ENCODE data around the gene MRTFB. TPM values are rescaled to one million over a fixed set of nuclear protein-coding genes. Genes with fewer than 3 reads are reported as not detected.

Gene MRTFB
- total RNA-seq, 3 donors from 2014 or later (not counting 1 experiment from before 2014, with no cell fraction given): 12.8 to 22.8 (median 19.6) TPM

DNA sequence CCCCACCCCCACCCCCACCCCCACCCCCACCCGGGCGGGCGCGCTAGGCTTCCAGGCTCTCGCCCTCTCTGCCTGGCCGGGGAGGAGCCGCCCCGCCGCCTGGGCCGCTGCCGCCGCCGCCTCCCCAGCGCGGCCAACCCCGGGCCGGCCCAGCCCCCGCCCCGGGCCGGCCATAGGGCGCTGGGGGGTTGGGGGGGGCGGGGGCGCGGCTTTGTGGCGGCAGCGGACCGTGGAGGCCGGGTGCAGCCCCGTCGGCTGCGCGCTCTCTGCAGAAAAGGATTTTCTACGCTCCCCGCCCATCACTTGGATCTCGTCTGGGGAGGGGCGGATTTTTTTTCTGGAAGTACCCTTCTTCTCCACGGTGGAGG lies 230.9 kb downstream of the MRTFB start:
- DNase-seq (peak in 1 of 2 donors; percentile 40), ATAC-seq (peak; percentile 46 to 78 (median 73))
- intact Hi-C loops (cut with micrococcal nuclease): no loop called here
- TF ChIP-seq, protein P1, sequence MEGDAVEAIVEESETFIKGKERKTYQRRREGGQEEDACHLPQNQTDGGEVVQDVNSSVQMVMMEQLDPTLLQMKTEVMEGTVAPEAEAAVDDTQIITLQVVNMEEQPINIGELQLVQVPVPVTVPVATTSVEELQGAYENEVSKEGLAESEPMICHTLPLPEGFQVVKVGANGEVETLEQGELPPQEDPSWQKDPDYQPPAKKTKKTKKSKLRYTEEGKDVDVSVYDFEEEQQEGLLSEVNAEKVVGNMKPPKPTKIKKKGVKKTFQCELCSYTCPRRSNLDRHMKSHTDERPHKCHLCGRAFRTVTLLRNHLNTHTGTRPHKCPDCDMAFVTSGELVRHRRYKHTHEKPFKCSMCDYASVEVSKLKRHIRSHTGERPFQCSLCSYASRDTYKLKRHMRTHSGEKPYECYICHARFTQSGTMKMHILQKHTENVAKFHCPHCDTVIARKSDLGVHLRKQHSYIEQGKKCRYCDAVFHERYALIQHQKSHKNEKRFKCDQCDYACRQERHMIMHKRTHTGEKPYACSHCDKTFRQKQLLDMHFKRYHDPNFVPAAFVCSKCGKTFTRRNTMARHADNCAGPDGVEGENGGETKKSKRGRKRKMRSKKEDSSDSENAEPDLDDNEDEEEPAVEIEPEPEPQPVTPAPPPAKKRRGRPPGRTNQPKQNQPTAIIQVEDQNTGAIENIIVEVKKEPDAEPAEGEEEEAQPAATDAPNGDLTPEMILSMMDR (IDR thresholded peaks at IDR 0.05): no peak
- H3K27me3 ChIP-seq (ENCODE audit: control insufficient read depth, insufficient read depth, low read length): peaks cover 18% of the 10 kb centered on the region
- Mint-ChIP-seq H3K4me1 (peaks cover 8 to 20% of the 10 kb centered on the region in 2 donors), H3K9me3 (no peaks in the 10 kb centered on the region), H3K4me3 (peak overlapping the region; percentile 72), H3K36me3 (no peaks in the 10 kb centered on the region), H3K27ac (no peak overlapping the region), H3K27me3 (ENCODE audit: low read depth in 2 of 2) (peaks cover 16 to 35% of the 10 kb centered on the region in 2 donors)
- no peak overlapping the region for H3K27ac ChIP-seq (ENCODE audit: low read length)
- WGBS (ENCODE audit: insufficient coverage): under 1% methylated on average over 34 of the region's 37 CpGs
- no peaks in the 10 kb centered on the region for H3K36me3 ChIP-seq (ENCODE audit: control insufficient read depth, insufficient read depth, low read length)
- H3K9me3 ChIP-seq (ENCODE audit: control insufficient read depth, insufficient read depth, low read length): no peaks in the 10 kb centered on the region
- peak overlapping the region; percentile 40 for H3K4me3 ChIP-seq (ENCODE audit: low read length)
- H3K4me1 ChIP-seq (ENCODE audit: control insufficient read depth, insufficient read depth, low read length): peaks cover 28% of the 10 kb centered on the region

DNA sequence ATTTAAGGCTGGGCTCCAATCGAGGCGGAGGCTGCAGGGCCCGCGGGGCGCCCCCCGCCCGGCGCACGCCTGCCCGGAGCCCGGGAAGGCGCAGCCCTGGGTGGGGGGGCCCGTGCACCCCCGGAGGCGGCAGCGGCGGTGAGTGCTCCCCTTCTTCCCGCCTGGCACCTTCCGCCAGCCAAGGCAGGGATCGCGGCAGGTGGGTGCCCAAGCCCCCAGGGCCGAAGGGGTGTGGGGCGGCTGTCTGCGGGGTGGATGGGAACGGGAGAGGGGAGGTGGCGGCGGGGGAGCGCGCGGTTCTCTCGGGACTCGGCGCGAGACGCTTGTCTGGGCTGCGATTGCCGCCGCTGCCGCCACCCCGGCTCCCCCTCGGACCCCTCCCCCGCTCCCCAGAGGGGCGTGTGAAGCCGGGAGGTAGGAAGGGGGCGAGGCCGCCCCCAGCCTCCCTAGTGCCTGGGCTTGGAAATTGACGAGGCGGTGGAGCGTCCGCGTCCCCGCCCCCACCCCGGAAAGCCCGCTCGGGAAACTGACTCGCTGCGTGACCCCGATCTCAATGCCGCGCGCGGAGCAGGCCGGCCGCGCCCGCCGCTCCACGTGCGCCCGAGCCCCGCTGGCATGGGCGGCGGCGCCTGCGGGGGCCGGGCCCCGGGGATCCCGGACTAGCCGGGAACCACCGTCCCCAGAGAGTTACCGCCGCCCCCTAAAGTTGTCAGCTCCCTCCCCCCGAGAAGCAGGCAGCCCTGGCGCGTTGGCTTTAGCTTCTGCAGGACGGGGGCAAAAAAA lies 231.5 kb downstream of the MRTFB start:
- H3K4me1 ChIP-seq (ENCODE audit: control insufficient read depth, insufficient read depth, low read length): peaks cover 28% of the 10 kb centered on the region
- TF ChIP-seq, protein P1 (IDR thresholded peaks at IDR 0.05): no peak
- peak in 1 of 2 donors; percentile 39 for DNase-seq
- WGBS (ENCODE audit: insufficient coverage): under 1% methylated on average over 86 of the region's 86 CpGs
- peaks cover 18% of the 10 kb centered on the region for H3K27me3 ChIP-seq (ENCODE audit: control insufficient read depth, insufficient read depth, low read length)
- intact Hi-C loops (cut with micrococcal nuclease): no loop called here
- H3K4me1 Mint-ChIP-seq: peaks cover 8 to 20% of the 10 kb centered on the region in 2 donors
- no peak overlapping the region for H3K27ac Mint-ChIP-seq
- no peaks in the 10 kb centered on the region for H3K36me3 ChIP-seq (ENCODE audit: control insufficient read depth, insufficient read depth, low read length)
- peak in 2 of 3 donors; percentile 44 to 49 for ATAC-seq
- H3K27me3 Mint-ChIP-seq (ENCODE audit: low read depth in 2 of 2): peaks cover 16 to 35% of the 10 kb centered on the region in 2 donors
- no peaks in the 10 kb centered on the region for H3K36me3 Mint-ChIP-seq
- H3K9me3 ChIP-seq (ENCODE audit: control insufficient read depth, insufficient read depth, low read length): no peaks in the 10 kb centered on the region
- H3K4me3 ChIP-seq (ENCODE audit: low read length): peak overlapping the region; percentile 40
- H3K4me3 Mint-ChIP-seq: peak overlapping the region; percentile 78
- H3K9me3 Mint-ChIP-seq: no peaks in the 10 kb centered on the region
- H3K27ac ChIP-seq (ENCODE audit: low read length): no peak overlapping the region

DNA sequence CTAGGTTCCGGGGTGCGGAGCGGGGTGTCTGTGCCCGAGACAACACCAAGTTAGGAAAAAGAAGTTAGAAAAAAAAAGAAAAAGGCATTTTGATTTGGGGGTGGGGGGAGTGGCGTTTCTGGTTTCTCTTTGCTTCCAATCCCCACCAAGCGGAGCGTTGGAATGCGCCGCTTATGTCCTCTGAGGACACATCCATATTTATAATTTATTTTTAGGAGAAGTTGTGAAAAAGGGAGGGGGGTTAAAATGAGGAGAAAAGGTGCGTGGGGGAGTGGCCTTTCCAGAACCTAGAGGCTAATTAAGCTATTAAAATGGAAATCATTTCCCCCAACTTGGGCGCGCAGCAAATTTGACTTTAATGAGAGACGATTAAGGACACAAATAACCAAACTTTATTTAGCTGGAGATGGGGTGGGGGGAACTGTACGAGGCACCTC lies 232.1 kb downstream of the MRTFB start:
- peaks cover 18% of the 10 kb centered on the region for H3K27me3 ChIP-seq (ENCODE audit: control insufficient read depth, insufficient read depth, low read length)
- ATAC-seq: no peak
- TF ChIP-seq, protein P1 (IDR thresholded peaks at IDR 0.05): no peak
- no peak overlapping the region for H3K27ac ChIP-seq (ENCODE audit: low read length)
- Mint-ChIP-seq H3K27me3 (ENCODE audit: low read depth in 2 of 2) (peaks cover 16 to 35% of the 10 kb centered on the region in 2 donors), H3K36me3 (no peaks in the 10 kb centered on the region), H3K9me3 (no peaks in the 10 kb centered on the region), H3K4me1 (peaks cover 8 to 20% of the 10 kb centered on the region in 2 donors), H3K4me3 (peak overlapping the region; percentile 78), H3K27ac (no peak overlapping the region)
- intact Hi-C loops (cut with micrococcal nuclease): no loop called here
- peak overlapping the region; percentile 40 for H3K4me3 ChIP-seq (ENCODE audit: low read length)
- H3K4me1 ChIP-seq (ENCODE audit: control insufficient read depth, insufficient read depth, low read length): peaks cover 28% of the 10 kb centered on the region
- H3K9me3 ChIP-seq (ENCODE audit: control insufficient read depth, insufficient read depth, low read length): no peaks in the 10 kb centered on the region
- H3K36me3 ChIP-seq (ENCODE audit: control insufficient read depth, insufficient read depth, low read length): no peaks in the 10 kb centered on the region
- DNase-seq: no peak
- WGBS (ENCODE audit: insufficient coverage): 12% methylated on average over 9 of the region's 14 CpGs

Data from natural killer cell (primary cell).